SU-DHL-6 (cell line): Measurements from ENCODE around the gene PIK3R1.

ENCODE experiments used
- CTCF ChIP-seq: fragments of 200-600 bp; sonication (generic); IDR thresholded peaks from one replicate; pipeline ENCODE4 v1.5.1; 2017; ENCODE audit warnings: antibody characterized with exemption, mild to moderate bottlenecking, low read length, moderate library complexity; ENCODE audit not compliant: insufficient read depth, poor library complexity, severe bottlenecking
- EZH2phosphoT487 ChIP-seq: fragments of 200-600 bp; sonication (generic), shearing (Covaris generic); conservative IDR thresholded peaks from 2 replicates; pipeline ENCODE4 v1.6.1; 2018; ENCODE audit warnings: mild to moderate bottlenecking, antibody characterized with exemption, low read length, moderate library complexity, mixed read lengths

GRCh38 chr5:68266457-68266856 lies 50.9 kb downstream of the PIK3R1 start:
- no peak for TF ChIP-seq CTCF
- TF ChIP-seq EZH2phosphoT487: no peak
